GDM1 (cell line): ENCODE measurements around the gene CTDP1.
"Not testable (repeated sequence)": the region's sequence is repeated elsewhere in the genome, so short reads cannot be mapped to it uniquely, and the experiment has no call there.

Experiments
- DNase-seq: peaks from one replicate; lab custom pipeline; 2025; lab: John Stamatoyannopoulos, UW

The CTDP1 gene

GRCh38 chr18:79702906-79703305 lies 23.3 kb downstream of the CTDP1 start:
- no peak for DNase-seq

- DNase-seq, result no peak
Observed at GRCh38 chr18:79704631-79705030, 25.0 kb downstream of the CTDP1 start.

GRCh38 chr18:79705272-79705671 lies 25.7 kb downstream of the CTDP1 start:
- no peak for DNase-seq

- no peak for DNase-seq
Observed at GRCh38 chr18:79706006-79706405, 26.4 kb downstream of the CTDP1 start.

- no peak for DNase-seq
Observed at GRCh38 chr18:79706658-79707057, 27.1 kb downstream of the CTDP1 start.

GRCh38 chr18:79707239-79707638 lies 27.6 kb downstream of the CTDP1 start:
- no peak for DNase-seq

- DNase-seq, result no peak
Observed at GRCh38 chr18:79707671-79708070, 28.1 kb downstream of the CTDP1 start.

- no peak for DNase-seq
Observed at GRCh38 chr18:79708412-79708811, 28.8 kb downstream of the CTDP1 start.

- no peak for DNase-seq
Observed at GRCh38 chr18:79712206-79712857, 32.7 kb downstream of the CTDP1 start.

GRCh38 chr18:79713341-79713740 lies 33.7 kb downstream of the CTDP1 start:
- DNase-seq, result no peak

- no peak for DNase-seq
Observed at GRCh38 chr18:79714531-79715240, 35.1 kb downstream of the CTDP1 start.

GRCh38 chr18:79715280-79715679 lies 35.7 kb downstream of the CTDP1 start:
- no peak for DNase-seq

- DNase-seq, result no peak
Observed at GRCh38 chr18:79717059-79717458, 37.5 kb downstream of the CTDP1 start.

GRCh38 chr18:79717555-79718074 lies 38.0 kb downstream of the CTDP1 start:
- no peak for DNase-seq

- DNase-seq, result no peak
Observed at GRCh38 chr18:79718126-79718525, 38.5 kb downstream of the CTDP1 start.

GRCh38 chr18:79718878-79719477 lies 39.4 kb downstream of the CTDP1 start:
- no peak for DNase-seq

GRCh38 chr18:79719478-79720358 lies 40.1 kb downstream of the CTDP1 start:
- DNase-seq, result not testable (repeated sequence)

- DNase-seq, result no peak
Observed at GRCh38 chr18:79720359-79720733, 40.7 kb downstream of the CTDP1 start.

GRCh38 chr18:79723036-79723435 lies 43.4 kb downstream of the CTDP1 start:
- DNase-seq, result no peak

- DNase-seq, result no peak
Observed at GRCh38 chr18:79723628-79724027, 44.0 kb downstream of the CTDP1 start.

- no peak for DNase-seq
Observed at GRCh38 chr18:79724299-79725080, 44.9 kb downstream of the CTDP1 start.
